ENCODE results near the gene ADARB1.

Gene ADARB1

DNA sequence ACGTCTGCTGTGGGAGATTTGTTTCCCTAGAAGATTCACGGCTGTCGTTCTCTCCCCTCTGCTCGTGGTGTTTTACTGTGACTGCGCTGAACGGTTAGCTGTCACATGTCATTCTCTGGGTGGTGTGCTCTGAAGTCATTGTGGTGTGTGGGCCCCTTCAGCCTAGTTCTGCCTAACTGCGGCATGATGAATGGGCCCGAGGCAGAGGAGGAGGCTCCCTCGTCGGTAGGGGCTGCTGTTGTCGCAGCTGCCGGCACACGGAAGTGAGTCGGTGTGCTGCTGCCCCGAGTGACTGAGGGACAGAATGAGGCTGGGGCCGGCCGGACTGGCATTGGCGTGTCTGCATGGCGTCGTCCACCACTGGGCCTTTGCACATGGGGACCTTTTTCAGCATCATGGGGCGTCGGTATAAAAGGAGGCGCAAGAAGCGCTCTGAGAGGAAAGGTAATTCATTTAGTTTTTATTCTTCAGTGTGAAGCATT is 77.9 kb downstream of the ADARB1 start:
- peak; percentile 53 for DNase-seq (ENCODE audit: low read depth)

- no peak for DNase-seq (ENCODE audit: low read depth)
Observed at GRCh38 chr21:45153358-45154318, 79.3 kb downstream of the ADARB1 start.

DNA sequence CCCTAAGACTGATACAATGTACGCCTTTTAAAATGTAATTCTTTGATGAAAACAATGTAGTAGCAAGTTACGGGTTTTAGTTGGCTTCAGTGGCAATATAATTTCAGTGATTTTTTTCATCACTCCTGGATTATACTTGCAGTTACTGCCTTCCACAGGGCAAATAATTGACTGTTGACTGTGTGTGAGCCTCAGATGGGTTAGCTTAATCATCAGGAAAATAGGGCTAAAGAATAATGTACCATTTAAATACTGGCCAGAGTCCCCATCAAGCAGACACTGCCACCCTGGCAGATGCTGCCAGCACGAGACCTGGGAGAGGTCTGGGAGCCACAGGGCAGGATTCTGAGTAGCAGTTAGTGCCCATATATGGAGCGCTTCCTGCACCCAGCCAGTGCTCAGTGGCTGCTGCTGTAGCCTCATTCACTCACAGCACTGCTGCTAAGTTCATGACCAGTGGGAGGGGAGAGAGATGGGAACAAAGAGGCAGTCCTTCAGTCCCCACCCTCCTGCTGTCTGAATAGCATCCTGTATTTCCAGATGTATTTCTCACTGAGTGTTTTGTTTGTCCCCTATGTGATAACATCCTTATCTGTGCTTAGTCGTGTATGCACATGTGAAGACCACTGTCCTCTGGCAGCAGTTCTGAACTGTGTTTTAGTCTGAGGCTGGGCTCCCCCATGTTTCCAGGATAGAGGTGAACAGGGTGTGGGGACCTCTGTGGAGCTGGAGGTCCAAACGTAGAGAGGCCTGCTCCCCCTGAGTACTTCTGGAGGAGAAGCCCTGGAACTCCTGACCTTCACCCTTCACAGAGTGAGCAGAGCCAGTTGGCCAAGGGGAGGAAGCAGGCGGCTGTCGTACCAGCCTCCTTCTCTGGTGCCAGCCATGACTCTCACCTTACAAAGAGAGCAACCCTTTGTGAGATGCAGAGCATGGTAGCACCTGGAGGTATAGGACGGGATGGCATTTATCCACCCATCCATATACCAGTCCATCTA is 80.4 kb downstream of the ADARB1 start:
- DNase-seq (ENCODE audit: low read depth), result no peak

DNA sequence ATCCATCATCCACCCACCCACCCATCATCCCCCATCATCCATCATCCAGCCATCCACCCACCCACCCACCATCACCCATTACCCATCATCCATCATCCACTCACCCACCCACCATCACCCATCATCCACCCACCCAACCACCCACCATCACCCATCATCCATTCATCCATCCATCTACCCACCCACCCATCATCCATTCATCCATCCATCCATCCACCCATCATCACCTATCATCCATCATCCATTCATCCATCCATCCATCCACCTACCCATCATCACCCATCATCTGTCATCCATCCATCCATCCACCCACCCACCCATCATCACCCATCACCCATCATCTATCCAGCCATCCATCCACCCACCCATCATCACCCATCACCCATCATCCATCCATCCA is 81.5 kb downstream of the ADARB1 start:
- DNase-seq (ENCODE audit: low read depth), result no peak

GRCh38 chr21:45156459-45156858 is 82.1 kb downstream of the ADARB1 start:
- no peak for DNase-seq (ENCODE audit: low read depth)

DNA sequence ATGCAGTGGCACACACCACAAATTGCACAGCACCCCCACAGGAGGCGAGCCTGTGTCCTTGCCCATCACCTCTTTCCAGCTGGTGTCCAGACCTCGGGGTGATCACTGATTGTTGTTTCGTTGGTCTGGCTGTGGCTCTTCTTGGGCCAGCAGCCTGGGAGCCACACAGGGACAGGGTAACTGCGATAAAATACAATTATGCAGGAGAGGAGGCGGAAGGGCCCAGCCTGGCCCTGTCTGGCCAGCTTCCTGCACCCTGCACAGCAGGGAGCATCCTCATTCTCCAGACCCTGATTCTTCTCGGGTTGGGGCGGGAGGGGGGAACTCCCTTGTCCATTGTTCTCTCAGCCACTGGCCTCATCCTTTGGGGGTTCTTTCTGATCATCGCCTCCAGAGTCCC is 83.6 kb downstream of the ADARB1 start:
- no peak for DNase-seq (ENCODE audit: low read depth)

DNA sequence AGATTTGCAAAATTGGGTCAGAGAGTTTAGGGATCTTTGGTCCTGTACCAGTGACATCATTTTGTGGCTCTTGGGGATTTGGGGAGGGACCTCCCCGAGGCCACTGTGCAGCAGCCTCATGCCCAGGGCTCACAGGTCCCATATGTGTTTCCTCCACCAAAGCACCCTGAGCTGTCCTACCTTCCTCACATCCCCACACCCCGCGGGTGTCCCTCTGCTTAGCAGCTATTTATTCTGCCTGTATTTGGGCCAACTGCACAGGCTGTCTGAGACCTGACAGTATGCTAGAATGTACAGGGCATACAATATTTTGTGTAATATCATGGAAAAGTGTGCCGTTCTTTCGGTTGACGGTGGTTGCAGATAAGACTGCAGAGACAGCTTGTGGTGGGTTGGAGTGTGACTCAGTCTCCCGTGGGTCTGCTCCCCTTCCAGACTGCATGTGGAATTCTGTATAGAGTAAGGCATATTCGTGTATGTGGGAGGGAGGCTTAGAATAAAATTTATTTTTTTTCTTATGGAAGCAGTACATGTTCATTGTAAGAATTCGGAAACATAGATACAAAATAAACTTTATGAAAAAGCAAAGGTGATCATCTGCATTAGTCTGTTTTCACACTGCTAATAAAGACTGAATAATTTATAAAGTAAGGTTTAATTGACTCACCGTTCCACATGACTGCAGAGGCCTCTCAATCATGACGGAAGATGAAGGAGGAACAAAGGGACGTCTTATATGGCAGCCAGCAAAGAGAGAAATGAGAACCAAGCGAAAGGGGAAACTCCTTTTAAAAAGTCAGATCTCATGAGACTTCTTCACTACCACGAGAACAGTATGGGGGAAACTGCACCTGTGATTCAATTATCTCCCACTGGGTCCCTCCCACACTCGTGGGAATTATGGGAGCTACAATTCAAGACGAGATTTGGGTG is 84.4 kb downstream of the ADARB1 start:
- no peak for DNase-seq (ENCODE audit: low read depth)

DNA sequence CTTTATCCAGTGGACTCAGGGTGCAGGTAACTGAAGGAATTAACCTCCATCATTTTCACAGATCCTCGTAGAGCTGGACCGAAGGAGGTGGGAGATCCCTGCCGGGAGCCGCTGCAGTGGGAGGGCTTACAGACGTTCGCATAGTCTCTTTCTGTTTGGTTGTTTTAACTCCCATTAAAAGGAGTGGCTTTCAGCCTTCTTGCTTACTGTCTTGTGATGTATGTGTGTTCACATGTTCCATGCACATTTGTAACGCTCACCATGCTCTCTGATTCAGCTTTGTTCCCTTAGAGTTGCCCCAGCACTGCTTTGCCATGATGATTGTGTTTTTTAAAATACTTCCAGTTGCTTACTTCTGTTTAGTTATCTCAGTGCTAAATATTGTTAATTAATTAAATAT is 85.8 kb downstream of the ADARB1 start:
- no peak for DNase-seq (ENCODE audit: low read depth)

DNA sequence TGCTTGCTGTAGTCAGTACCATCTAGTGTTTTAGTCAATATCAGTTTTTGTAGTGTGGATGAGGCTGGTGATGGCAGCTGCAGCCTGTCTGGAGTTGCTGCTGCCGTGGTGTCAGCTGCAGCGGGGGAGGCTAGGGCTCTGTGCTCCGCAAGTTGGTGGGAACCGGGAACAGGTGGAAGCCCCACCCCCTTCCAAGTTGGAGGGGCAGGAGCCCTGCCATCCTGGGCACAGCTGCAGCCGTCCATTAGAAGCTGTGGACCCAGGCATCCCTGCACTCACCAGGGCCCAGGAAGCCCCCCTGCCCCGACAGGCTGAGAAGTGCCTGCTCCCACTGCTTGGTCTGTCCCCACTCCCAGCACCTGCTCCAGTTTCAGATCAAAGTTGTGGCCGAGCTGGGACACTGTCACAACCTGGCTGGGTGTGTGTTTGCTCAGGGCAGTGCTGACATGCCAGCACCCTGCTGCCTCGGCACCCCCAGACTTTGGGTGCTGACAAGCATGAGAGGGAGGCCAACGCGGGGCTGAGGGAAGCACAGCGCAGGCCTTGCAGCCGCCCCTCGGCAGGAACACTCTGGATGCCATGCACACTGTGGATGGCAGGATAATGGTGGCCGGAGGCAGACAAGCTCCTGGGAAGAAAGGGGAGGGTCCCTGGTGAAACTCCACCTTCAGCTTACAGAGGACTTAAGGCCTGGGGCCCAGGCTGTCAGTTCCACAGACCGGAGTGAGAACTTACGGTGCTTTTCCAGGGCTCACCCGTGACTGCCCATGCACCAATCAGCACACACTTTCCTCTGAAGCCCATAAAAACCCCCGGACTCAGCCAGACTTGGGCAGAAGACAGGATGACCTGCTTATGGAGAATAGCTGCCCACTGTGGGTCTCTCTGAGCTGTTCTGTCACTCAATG is 86.9 kb downstream of the ADARB1 start:
- no peak for DNase-seq (ENCODE audit: low read depth)

DNA sequence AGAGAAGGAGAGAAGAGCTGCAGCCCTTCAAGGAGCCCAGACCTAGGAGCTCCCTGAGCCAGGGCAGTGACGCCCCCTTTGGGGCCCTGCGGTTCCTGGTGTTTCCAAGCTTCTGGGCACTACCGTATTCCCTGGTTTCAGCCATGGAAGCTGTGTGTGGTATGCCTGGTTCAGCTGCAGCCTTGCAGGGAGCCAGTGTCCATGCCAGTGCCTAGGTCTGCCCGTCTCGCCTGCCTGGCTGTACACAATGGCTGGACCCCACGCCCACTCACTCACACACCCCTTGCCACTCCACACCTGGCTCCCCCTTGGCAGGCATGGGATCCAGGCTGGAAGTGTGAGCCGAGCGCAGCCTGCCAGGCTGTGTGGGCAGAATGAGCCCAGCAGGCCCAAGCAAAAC is 87.7 kb downstream of the ADARB1 start:
- DNase-seq (ENCODE audit: low read depth), result no peak

DNA sequence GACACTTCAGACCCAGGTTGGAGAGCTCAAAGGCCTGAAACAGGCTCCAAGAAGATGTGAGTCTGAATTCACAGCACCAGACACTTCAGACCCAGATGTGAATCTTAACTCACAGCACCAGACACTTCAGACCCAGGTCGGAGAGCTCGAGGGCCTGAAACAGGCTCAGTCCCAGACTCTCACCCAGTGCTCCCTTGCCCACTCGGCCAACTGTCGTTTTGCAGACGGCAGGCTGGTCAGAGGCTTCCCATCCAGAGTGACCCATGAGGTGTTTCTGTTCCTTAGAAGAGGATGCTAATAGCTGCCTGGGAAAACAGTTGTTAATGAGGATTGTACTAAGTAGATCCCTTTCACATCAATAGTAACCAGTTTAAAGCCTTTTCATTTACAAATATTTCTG is 88.4 kb downstream of the ADARB1 start:
- DNase-seq (ENCODE audit: low read depth), result no peak

DNA sequence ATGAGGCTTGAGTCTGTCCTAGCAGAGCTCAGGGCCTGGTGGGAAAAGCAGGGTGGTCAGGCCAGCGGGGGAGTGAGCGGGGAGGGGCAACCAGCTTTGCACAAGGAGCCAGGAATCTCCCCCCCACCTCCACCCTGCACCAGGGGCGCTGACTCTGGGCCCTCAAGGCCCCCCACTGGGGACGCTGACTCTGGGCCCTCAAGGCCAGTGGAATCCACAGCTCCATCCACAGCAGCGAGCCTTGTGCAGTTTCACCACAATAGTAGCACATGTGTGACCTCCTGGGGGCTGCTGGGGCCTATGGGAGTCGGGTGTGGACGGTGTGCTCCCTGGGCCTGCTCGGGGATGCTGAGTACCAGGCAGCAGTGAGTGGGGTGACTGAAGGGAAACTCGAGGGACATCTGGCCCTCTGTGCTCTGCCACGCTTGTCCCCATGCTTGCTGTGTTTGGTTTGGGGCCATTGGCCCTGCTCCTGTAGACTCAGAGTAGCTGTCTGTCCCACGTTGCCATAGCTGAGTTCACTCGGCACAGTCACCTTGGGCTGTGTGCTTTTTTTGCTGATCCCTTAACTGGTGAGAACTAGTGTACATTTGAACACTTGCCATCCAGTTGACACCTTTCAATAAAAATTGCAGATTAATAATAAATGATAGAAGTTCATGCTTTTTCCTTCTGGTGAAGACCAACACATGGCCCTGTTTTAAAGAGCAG is 89.2 kb downstream of the ADARB1 start:
- no peak for DNase-seq (ENCODE audit: low read depth)

DNA sequence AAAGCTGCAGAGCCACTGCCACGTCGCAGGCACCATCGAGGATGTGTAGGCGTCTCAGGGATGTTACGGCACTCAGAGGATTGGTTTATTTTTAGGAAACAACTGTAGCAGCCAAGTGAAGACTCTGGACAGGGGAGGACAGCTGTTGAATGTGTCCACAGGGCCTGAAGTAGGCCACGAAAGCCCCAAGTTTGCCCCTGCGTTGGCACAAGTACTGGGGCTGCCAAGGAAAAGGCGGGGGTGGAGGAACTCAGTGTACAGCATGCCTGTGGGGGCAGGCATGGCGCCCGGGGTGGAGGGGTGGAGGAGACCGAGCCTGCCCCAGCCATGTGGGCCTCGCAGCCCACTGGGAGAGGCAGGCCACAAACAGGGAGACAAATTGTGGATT is 89.7 kb downstream of the ADARB1 start:
- no peak for DNase-seq (ENCODE audit: low read depth)

- no peak for DNase-seq (ENCODE audit: low read depth)
Observed at GRCh38 chr21:45164838-45165237, 90.5 kb downstream of the ADARB1 start.

DNA sequence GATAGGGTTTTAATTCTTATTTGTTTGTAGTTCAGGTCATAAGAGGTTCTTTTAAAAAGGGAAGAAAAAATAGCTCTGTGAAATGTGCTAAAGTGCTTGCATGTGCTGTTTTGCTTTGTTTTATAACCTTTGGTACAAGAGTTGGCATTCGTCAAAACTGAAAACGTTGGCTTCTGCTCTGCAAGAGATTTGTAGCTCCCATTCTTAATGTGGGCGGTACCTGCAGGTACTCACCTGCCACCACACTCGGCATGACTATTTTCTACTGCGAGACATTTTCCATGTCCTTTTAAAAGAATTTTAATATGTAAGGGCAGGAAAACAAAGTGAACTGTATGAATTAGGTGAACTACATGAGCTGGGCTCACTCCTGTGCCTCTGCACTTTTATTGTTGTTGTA is 92.6 kb downstream of the ADARB1 start:
- DNase-seq (ENCODE audit: low read depth), result no peak

DNA sequence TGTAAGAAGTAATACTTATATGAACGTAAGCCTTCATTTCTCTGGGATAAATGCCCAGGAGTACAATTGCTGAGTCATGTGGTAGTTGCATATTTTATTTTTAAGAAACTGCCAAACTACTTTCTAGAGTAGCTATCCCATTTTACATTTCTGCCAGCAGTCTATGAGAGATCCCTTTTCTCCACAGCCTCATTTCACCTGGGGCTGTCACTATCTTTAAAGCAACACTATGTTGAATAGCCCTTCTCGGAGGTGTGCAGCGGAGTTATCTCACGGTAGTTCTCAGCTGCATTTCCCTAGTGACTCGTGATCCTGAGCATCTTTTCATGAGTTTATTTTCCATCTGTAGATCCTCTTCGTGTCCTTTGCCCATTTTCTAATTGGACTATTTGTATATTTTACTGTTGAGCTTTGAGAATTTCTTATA is 93.4 kb downstream of the ADARB1 start:
- DNase-seq (ENCODE audit: low read depth), result no peak

GRCh38 chr21:45168522-45168921 is 94.1 kb downstream of the ADARB1 start:
- DNase-seq (ENCODE audit: low read depth), result no peak

- DNase-seq (ENCODE audit: low read depth), result no peak
Observed at GRCh38 chr21:45169001-45169400, 94.6 kb downstream of the ADARB1 start.

GRCh38 chr21:45169682-45170081 is 95.3 kb downstream of the ADARB1 start:
- no peak for DNase-seq (ENCODE audit: low read depth)

- DNase-seq (ENCODE audit: low read depth), result no peak
Observed at GRCh38 chr21:45170987-45171386, 96.6 kb downstream of the ADARB1 start.
